HG02759 (cell line): Measurements from ENCODE around the gene TMEM26.

ENCODE experiments used
- ATAC-seq: cut with Tn5 transposase; IDR thresholded peaks from one replicate; pipeline ENCODE4 v1.9.1; 2021; ENCODE audit warnings: mild to moderate bottlenecking, moderate library complexity; ENCODE audit not compliant: unreplicated experiment

The TMEM26 gene

GRCh38 chr10:61452655-61453641 lies at the start of gene TMEM26:
Gene TMEM26 (minus strand): TSS chr10:61453381. CDS start chr10:61453081, 300 bp downstream.
- ATAC-seq: no peak

- ATAC-seq: no peak
Measured at GRCh38 chr10:61500460-61500859, 47.3 kb upstream of the TMEM26 start.

- no peak for ATAC-seq
Measured at GRCh38 chr10:61492364-61492995, 39.3 kb upstream of the TMEM26 start.

- no peak for ATAC-seq
Measured at GRCh38 chr10:61487506-61487905, 34.3 kb upstream of the TMEM26 start.

- ATAC-seq: no peak
Measured at GRCh38 chr10:61486738-61487396, 33.7 kb upstream of the TMEM26 start.

- no peak for ATAC-seq
Measured at GRCh38 chr10:61486251-61486650, 33.1 kb upstream of the TMEM26 start.

GRCh38 chr10:61481597-61481996 lies 28.4 kb upstream of the TMEM26 start:
- no peak for ATAC-seq

- no peak for ATAC-seq
Measured at GRCh38 chr10:61480208-61480607, 27.0 kb upstream of the TMEM26 start.

- ATAC-seq: no peak
Measured at GRCh38 chr10:61478621-61479312, 25.6 kb upstream of the TMEM26 start.

GRCh38 chr10:61477451-61477850 lies 24.3 kb upstream of the TMEM26 start:
- ATAC-seq: no peak

GRCh38 chr10:61476529-61476928 lies 23.3 kb upstream of the TMEM26 start:
- ATAC-seq: no peak

- ATAC-seq: no peak
Measured at GRCh38 chr10:61475449-61475873, 22.3 kb upstream of the TMEM26 start.

- ATAC-seq: no peak
Measured at GRCh38 chr10:61472090-61472674, 19.0 kb upstream of the TMEM26 start.

- no peak for ATAC-seq
Measured at GRCh38 chr10:61471491-61471890, 18.3 kb upstream of the TMEM26 start.

GRCh38 chr10:61470740-61471139 lies 17.6 kb upstream of the TMEM26 start:
- ATAC-seq: no peak

- ATAC-seq: peak; percentile 37
Measured at GRCh38 chr10:61465901-61466632, 12.9 kb upstream of the TMEM26 start.

- no peak for ATAC-seq
Measured at GRCh38 chr10:61465171-61465496, 12.0 kb upstream of the TMEM26 start.

- no peak for ATAC-seq
Measured at GRCh38 chr10:61464461-61465170, 11.4 kb upstream of the TMEM26 start.
